ENCODE measurements around the gene DGLUCY.

DGLUCY gene

GRCh38 chr14:91108941-91109611, 4.8 kb upstream of the DGLUCY start:
- no peak for DNase-seq (ENCODE audit: low spot score)

- no peak for DNase-seq (ENCODE audit: low spot score)
Observed at GRCh38 chr14:91111443-91111842, 2.4 kb upstream of the DGLUCY start.

GRCh38 chr14:91112194-91112593, 1.7 kb upstream of the DGLUCY start:
- DNase-seq (ENCODE audit: low spot score): no peak

GRCh38 chr14:91114079-91115065, 499 bp downstream of the DGLUCY start:
- peak; percentile 71 for DNase-seq (ENCODE audit: low spot score)

- DNase-seq (ENCODE audit: low spot score): no peak
Observed at GRCh38 chr14:91115986-91116770, 2.3 kb downstream of the DGLUCY start.

- no peak for DNase-seq (ENCODE audit: low spot score)
Observed at GRCh38 chr14:91116913-91117588, 3.2 kb downstream of the DGLUCY start.

GRCh38 chr14:91117960-91118359, 4.1 kb downstream of the DGLUCY start:
- no peak for DNase-seq (ENCODE audit: low spot score)

GRCh38 chr14:91118511-91119068, 4.7 kb downstream of the DGLUCY start:
- no peak for DNase-seq (ENCODE audit: low spot score)

GRCh38 chr14:91119556-91120311, 5.9 kb downstream of the DGLUCY start:
- peak; percentile 97 for DNase-seq (ENCODE audit: low spot score)

- no peak for DNase-seq (ENCODE audit: low spot score)
Observed at GRCh38 chr14:91123201-91123600, 9.3 kb downstream of the DGLUCY start.

GRCh38 chr14:91124406-91125270, 10.8 kb downstream of the DGLUCY start:
- DNase-seq (ENCODE audit: low spot score): peak; percentile 53

- no peak for DNase-seq (ENCODE audit: low spot score)
Observed at GRCh38 chr14:91125271-91125660, 11.4 kb downstream of the DGLUCY start.

GRCh38 chr14:91125801-91126200, 11.9 kb downstream of the DGLUCY start:
- no peak for DNase-seq (ENCODE audit: low spot score)

GRCh38 chr14:91126761-91127160, 12.9 kb downstream of the DGLUCY start:
- DNase-seq (ENCODE audit: low spot score): no peak

GRCh38 chr14:91127401-91127801, 13.5 kb downstream of the DGLUCY start:
- peak; percentile 84 for DNase-seq (ENCODE audit: low spot score)

- no peak for DNase-seq (ENCODE audit: low spot score)
Observed at GRCh38 chr14:91127924-91128323, 14.1 kb downstream of the DGLUCY start.

- DNase-seq (ENCODE audit: low spot score): no peak
Observed at GRCh38 chr14:91128699-91129098, 14.8 kb downstream of the DGLUCY start.

GRCh38 chr14:91129261-91129660, 15.4 kb downstream of the DGLUCY start:
- DNase-seq (ENCODE audit: low spot score): no peak

GRCh38 chr14:91135039-91135438, 21.2 kb downstream of the DGLUCY start:
- no peak for DNase-seq (ENCODE audit: low spot score)

Measured in kidney tubule cell (primary cell).